ENCODE measurements around the gene BCAS1.

The BCAS1 gene

GRCh38 chr20:54082100-54082499 lies 11.7 kb upstream of the BCAS1 start:
- no peak overlapping the region for H3K9ac ChIP-seq (ENCODE audit: low read depth, low read length)
- no peak overlapping the region for H3K4me3 ChIP-seq (ENCODE audit: low read depth in 1 of 2, low read length in 2 of 2)
- no peak overlapping the region for H3K27ac ChIP-seq (ENCODE audit: low read length)
- H4K20me1 ChIP-seq (ENCODE audit: insufficient read depth, low read length) = no peaks in the 10 kb centered on the region
- peaks cover 13% of the 10 kb centered on the region for H3K4me1 ChIP-seq (ENCODE audit: insufficient read depth, low read length)
- no peak overlapping the region for H2AFZ ChIP-seq (ENCODE audit: low read depth, low read length)
- H3K36me3 ChIP-seq (ENCODE audit: insufficient read depth, low read length) = no peaks in the 10 kb centered on the region
- no peak overlapping the region for H3K4me2 ChIP-seq (ENCODE audit: insufficient read depth, low read length)
- ATAC-seq (ENCODE audit: insufficient read depth, low read depth) (no peak), DNase-seq (no peak)
- TF ChIP-seq EZH2 (IDR thresholded peaks at IDR 0.05; ENCODE audit: borderline replicate concordance, low read depth, low read length, severe bottlenecking) (no peak), CTCF (IDR thresholded peaks at IDR 0.05; ENCODE audit: borderline replicate concordance, extremely low read depth, low read length, poor library complexity, severe bottlenecking) (no peak)
- no peaks in the 10 kb centered on the region for H3K79me2 ChIP-seq (ENCODE audit: insufficient read depth, low read length)
- H3K27me3 ChIP-seq (ENCODE audit: insufficient read depth, low read length, poor library complexity) = peaks cover 5% of the 10 kb centered on the region
- no peaks in the 10 kb centered on the region for H3K9me3 ChIP-seq (ENCODE audit: insufficient read depth, low read length, severe bottlenecking)

DNA sequence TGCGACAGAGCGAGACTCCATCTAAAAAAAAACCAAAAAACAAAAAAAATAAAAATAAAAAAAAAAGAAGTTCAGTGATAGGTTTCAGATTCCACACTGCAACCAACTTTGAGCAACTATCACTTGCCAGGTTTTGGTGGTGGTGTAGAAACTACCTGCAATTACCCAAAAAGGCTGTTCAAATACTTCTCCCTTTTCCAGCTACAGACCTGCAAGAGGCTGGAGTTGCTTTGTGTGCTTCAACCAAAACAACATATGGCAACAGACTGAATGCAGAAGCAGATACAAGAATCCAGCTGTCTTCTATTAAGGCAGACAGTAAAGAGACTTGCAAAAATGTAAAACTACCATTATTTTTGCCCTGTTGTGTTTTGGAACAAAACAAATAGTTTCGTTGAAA lies 9.3 kb upstream of the BCAS1 start:
- ATAC-seq (ENCODE audit: insufficient read depth, low read depth) (no peak), DNase-seq (no peak)
- Histone ChIP-seq H3K9me3 (ENCODE audit: insufficient read depth, low read length, severe bottlenecking) (no peaks in the 10 kb centered on the region), H3K36me3 (ENCODE audit: insufficient read depth, low read length) (no peaks in the 10 kb centered on the region), H3K4me1 (ENCODE audit: insufficient read depth, low read length) (peaks cover 13% of the 10 kb centered on the region), H3K4me2 (ENCODE audit: insufficient read depth, low read length) (no peak overlapping the region), H3K4me3 (ENCODE audit: low read depth in 1 of 2, low read length in 2 of 2) (no peak overlapping the region), H3K79me2 (ENCODE audit: insufficient read depth, low read length) (no peaks in the 10 kb centered on the region), H3K27ac (ENCODE audit: low read length) (no peak overlapping the region), H3K27me3 (ENCODE audit: insufficient read depth, low read length, poor library complexity) (peaks cover 8% of the 10 kb centered on the region), H2AFZ (ENCODE audit: low read depth, low read length) (no peak overlapping the region), H4K20me1 (ENCODE audit: insufficient read depth, low read length) (no peaks in the 10 kb centered on the region), H3K9ac (ENCODE audit: low read depth, low read length) (no peak overlapping the region)
- TF ChIP-seq CTCF (IDR thresholded peaks at IDR 0.05; ENCODE audit: borderline replicate concordance, extremely low read depth, low read length, poor library complexity, severe bottlenecking) = no peak
- TF ChIP-seq EZH2 (IDR thresholded peaks at IDR 0.05; ENCODE audit: borderline replicate concordance, low read depth, low read length, severe bottlenecking) = no peak

DNA sequence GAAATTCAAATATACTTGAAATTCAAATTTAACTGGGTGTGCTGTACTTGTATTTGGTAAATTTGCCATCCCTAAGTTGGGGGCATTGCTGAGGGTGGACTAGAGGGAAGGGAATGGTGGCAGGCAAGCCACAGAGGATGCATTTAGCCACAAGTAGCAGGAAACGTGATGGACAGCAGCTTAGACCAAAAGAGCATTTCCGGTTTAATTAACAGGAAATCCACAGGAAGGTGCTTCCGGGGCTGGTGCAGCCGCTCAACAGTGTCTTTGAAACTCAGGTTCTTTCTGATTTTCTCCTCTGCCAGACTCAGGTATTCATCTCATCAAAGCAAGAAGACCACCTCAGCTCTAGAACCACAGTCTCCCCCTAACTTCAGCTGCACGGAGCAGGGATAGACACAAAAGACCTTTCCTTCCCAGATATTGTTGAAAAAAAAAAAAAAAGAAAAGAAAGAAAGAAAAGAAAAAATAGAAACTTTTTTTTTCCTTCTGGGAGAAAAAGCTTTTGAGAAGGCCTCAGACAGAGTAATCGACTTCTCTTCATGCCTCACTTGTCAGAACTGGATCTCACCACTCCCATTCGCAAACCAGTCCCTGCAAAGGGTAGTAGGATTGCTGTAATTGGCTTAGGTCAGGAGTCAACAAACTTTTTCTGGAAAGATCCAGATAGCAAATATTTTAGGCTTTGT lies 8.0 kb upstream of the BCAS1 start:
- H3K27me3 ChIP-seq (ENCODE audit: insufficient read depth, low read length, poor library complexity) = peaks cover 8% of the 10 kb centered on the region
- no peak overlapping the region for H2AFZ ChIP-seq (ENCODE audit: low read depth, low read length)
- H3K4me2 ChIP-seq (ENCODE audit: insufficient read depth, low read length) = no peak overlapping the region
- no peaks in the 10 kb centered on the region for H4K20me1 ChIP-seq (ENCODE audit: insufficient read depth, low read length)
- no peaks in the 10 kb centered on the region for H3K9me3 ChIP-seq (ENCODE audit: insufficient read depth, low read length, severe bottlenecking)
- no peak overlapping the region for H3K27ac ChIP-seq (ENCODE audit: low read length)
- DNase-seq (peak; percentile 37), ATAC-seq (ENCODE audit: insufficient read depth, low read depth) (peak; percentile 62; the same call in 2 of the 3 replicates)
- no peaks in the 10 kb centered on the region for H3K36me3 ChIP-seq (ENCODE audit: insufficient read depth, low read length)
- no peaks in the 10 kb centered on the region for H3K79me2 ChIP-seq (ENCODE audit: insufficient read depth, low read length)
- H3K9ac ChIP-seq (ENCODE audit: low read depth, low read length) = no peak overlapping the region
- H3K4me1 ChIP-seq (ENCODE audit: insufficient read depth, low read length) = peaks cover 13% of the 10 kb centered on the region
- H3K4me3 ChIP-seq (ENCODE audit: low read depth in 1 of 2, low read length in 2 of 2) = no peak overlapping the region
- TF ChIP-seq EZH2 (IDR thresholded peaks at IDR 0.05; ENCODE audit: borderline replicate concordance, low read depth, low read length, severe bottlenecking) (no peak), CTCF (IDR thresholded peaks at IDR 0.05; ENCODE audit: borderline replicate concordance, extremely low read depth, low read length, poor library complexity, severe bottlenecking) (no peak)

Measured in DND-41 (cell line).